Tibial nerve (tissue), 4 donors: ENCODE data around the gene IL16. TPM values are rescaled to one million over a fixed set of nuclear protein-coding genes. Genes with fewer than 3 reads are reported as not detected.

ENCODE experiments used
- DNase-seq, 2 donors: peaks; one replicate each; pipeline ENCODE4 v3.0.0-alpha.2; 2019; ENCODE audit warnings: low spot score in 2 of 2
- H3K27ac ChIP-seq, 4 donors: fragments of 200-600 bp; sonication (generic) in 3 of 4; one replicate each; pipeline ENCODE4 v1.5.1; 2017 to 2019; ENCODE audit warnings: mild to moderate bottlenecking in 1 of 4
- H3K27me3 ChIP-seq, 2 donors: fragments of 200-600 bp; sonication (generic) in 1 of 2; one replicate each; pipeline versions ENCODE4 v1.5.1 to v1.6.0; 2017 to 2019
- H3K36me3 ChIP-seq, 3 donors: fragments of 200-600 bp; sonication (generic); one replicate each; pipeline ENCODE4 v1.5.1; 2018 to 2019
- H3K4me1 ChIP-seq, 4 donors: fragments of 200-600 bp; sonication (generic) in 3 of 4; one replicate each; pipeline ENCODE4 v1.5.1; 2017 to 2019
- H3K4me3 ChIP-seq, 4 donors: fragments of 200-600 bp; sonication (generic) in 3 of 4; one replicate each; pipeline ENCODE4 v1.5.1; 2017 to 2019; ENCODE audit warnings: mild to moderate bottlenecking in 1 of 4, moderate library complexity in 1 of 4
- H3K9me3 ChIP-seq, 4 donors: fragments of 200-600 bp; sonication (generic) in 3 of 4; one replicate each; pipeline ENCODE4 v1.5.1; 2017 to 2019
- CTCF ChIP-seq, 5 experiments: fragments of 200-600 bp in 3 of 5; fragments of 450-650 bp in 2 of 5; sonication (generic) in 3 of 5; IDR thresholded peaks; one replicate each; pipeline ENCODE4 v1.5.1; 2016 to 2019; ENCODE audit warnings: antibody characterized with exemption in 5 of 5, mild to moderate bottlenecking in 3 of 5, moderate library complexity in 2 of 5
- EP300 ChIP-seq, 2 donors: sonication (generic); formaldehyde crosslinking; IDR thresholded peaks; one replicate each; pipeline ENCODE4 v1.6.1; 2017; ENCODE audit warnings: antibody characterized with exemption in 2 of 2, mild to moderate bottlenecking in 1 of 2
- POLR2A ChIP-seq, 2 donors: fragments of 450-650 bp; IDR thresholded peaks; one replicate each; pipeline ENCODE4 v1.6.1; 2017; ENCODE audit warnings: antibody characterized with exemption in 2 of 2, mild to moderate bottlenecking in 2 of 2, moderate library complexity in 2 of 2
- WGBS, 2 donors: methylation state at CpG; one replicate each; pipeline ENCODE4 v1.1.5; 2018; 5-methylcytosine and 5-hydroxymethylcytosine counted together
- total RNA-seq, 4 donors: library from RNA; depleted of rRNA; stranded (reverse); fragments of >200 nt; gene quantifications; one replicate each; pipeline ENCODE4 v1.1.0, GENCODE V29; 2016

IL16 gene
- total RNA-seq, 4 donors from 2014 or later = 69.3 to 80.2 (median 75.1) TPM

- no peak for TF ChIP-seq EP300 (IDR thresholded peaks at IDR 0.05)
- TF ChIP-seq CTCF (IDR thresholded peaks at IDR 0.05) = no peak
- TF ChIP-seq POLR2A (IDR thresholded peaks at IDR 0.05) = no peak
- WGBS, 2 donors = 67 to 70% methylated on average over 2 of the region's 2 CpGs
- Histone ChIP-seq H3K9me3 (no peaks in the 10 kb centered on the region), H3K27ac (peak overlapping the region in 1 of 4 donors; percentile 18), H3K27me3 (no peaks in the 10 kb centered on the region), H3K36me3 (peaks cover 0 to 75% (median 11%) of the 10 kb centered on the region in 3 donors), H3K4me3 (no peak overlapping the region), H3K4me1 (peaks cover 0 to 43% (median 30%) of the 10 kb centered on the region in 4 donors)
- no peak for DNase-seq
Measured at GRCh38 chr15:81308260-81308659, 111.6 kb downstream of the IL16 start.

- H3K36me3 ChIP-seq = peaks cover 0 to 78% (median 11%) of the 10 kb centered on the region in 3 donors
- WGBS, 2 donors = 90 to 94% methylated on average over 8 of the region's 8 CpGs
- no peaks in the 10 kb centered on the region for H3K27me3 ChIP-seq
- no peak overlapping the region for H3K4me3 ChIP-seq
- no peaks in the 10 kb centered on the region for H3K9me3 ChIP-seq
- peak in 1 of 2 donors; percentile 8 for TF ChIP-seq EP300 (IDR thresholded peaks at IDR 0.05)
- TF ChIP-seq POLR2A (IDR thresholded peaks at IDR 0.05) = no peak
- TF ChIP-seq CTCF (IDR thresholded peaks at IDR 0.05) = no peak
- DNase-seq = no peak
- peak overlapping the region in 1 of 4 donors; percentile 37 for H3K27ac ChIP-seq
- H3K4me1 ChIP-seq = peaks cover 0 to 31% (median 18%) of the 10 kb centered on the region in 4 donors
Measured at GRCh38 chr15:81309647-81310450, 113.2 kb downstream of the IL16 start.

GRCh38 chr15:81310480-81310879, 113.8 kb downstream of the IL16 start:
- WGBS, 2 donors = 93 to 94% methylated on average over 5 of the region's 5 CpGs
- H3K27me3 ChIP-seq = no peaks in the 10 kb centered on the region
- H3K27ac ChIP-seq = peak overlapping the region in 2 of 4 donors; percentile 37 to 67
- no peak overlapping the region for H3K4me3 ChIP-seq
- TF ChIP-seq CTCF (IDR thresholded peaks at IDR 0.05) (no peak), EP300 (IDR thresholded peaks at IDR 0.05) (no peak), POLR2A (IDR thresholded peaks at IDR 0.05) (no peak)
- no peaks in the 10 kb centered on the region for H3K9me3 ChIP-seq
- DNase-seq = no peak
- H3K36me3 ChIP-seq = peaks cover 0 to 82% (median 11%) of the 10 kb centered on the region in 3 donors
- H3K4me1 ChIP-seq = peaks cover 0 to 25% (median 14%) of the 10 kb centered on the region in 4 donors

GRCh38 chr15:81311752-81312464, 115.2 kb downstream of the IL16 start:
- H3K36me3 ChIP-seq = peaks cover 0 to 80% (median 3%) of the 10 kb centered on the region in 3 donors
- TF ChIP-seq EP300 (IDR thresholded peaks at IDR 0.05) (peak in 1 of 2 donors; percentile 31), POLR2A (IDR thresholded peaks at IDR 0.05) (no peak), CTCF (IDR thresholded peaks at IDR 0.05) (no peak)
- H3K27me3 ChIP-seq = no peaks in the 10 kb centered on the region
- WGBS, 2 donors = 78 to 85% methylated on average over 10 of the region's 10 CpGs
- H3K4me3 ChIP-seq = no peak overlapping the region
- H3K9me3 ChIP-seq = no peaks in the 10 kb centered on the region
- peaks cover 0 to 24% (median 14%) of the 10 kb centered on the region in 4 donors for H3K4me1 ChIP-seq
- no peak for DNase-seq
- H3K27ac ChIP-seq = peak overlapping the region in 3 of 4 donors; percentile 67 to 69 (median 68)
